Gastrocnemius medialis (tissue), 4 donors: ENCODE data around the gene MACROD2. TPM values are rescaled to one million over a fixed set of nuclear protein-coding genes. Genes with fewer than 3 reads are reported as not detected.

Source experiments
- ATAC-seq, 2 donors: fragments of 150-250 bp; one replicate each; pipeline ENCODE4 v1.9.1; 2016
- DNase-seq, 2 donors: peaks; one replicate each; pipeline ENCODE4 v3.0.0-alpha.2; 2019
- H3K27ac ChIP-seq, 4 donors: fragments of 200-600 bp; sonication (generic); 1 replicate in 1 of 4; 2 replicates in 3 of 4; pipeline ENCODE4 v1.5.1; 2016 to 2018; ENCODE audit warnings: mild to moderate bottlenecking in 2 of 4, moderate library complexity in 1 of 4
- H3K27me3 ChIP-seq, 3 donors: fragments of 200-600 bp; sonication (generic) in 2 of 3; 1 replicate in 1 of 3; 2 replicates in 2 of 3; pipeline versions ENCODE4 v1.5.1 to v1.6.0; 2016 to 2019; ENCODE audit warnings: mild to moderate bottlenecking in 1 of 3, moderate library complexity in 1 of 3
- H3K36me3 ChIP-seq, 2 donors: fragments of 200-600 bp; sonication (generic) in 1 of 2; one replicate each; pipeline ENCODE4 v1.5.1; 2017 to 2018
- H3K4me1 ChIP-seq, 2 donors: fragments of 200-600 bp; sonication (generic) in 1 of 2; one replicate each; pipeline ENCODE4 v1.5.1; 2016 to 2017; ENCODE audit warnings: mild to moderate bottlenecking in 2 of 2
- H3K4me3 ChIP-seq, 4 donors: fragments of 200-600 bp; sonication (generic) in 3 of 4; 1 replicate in 1 of 4; 2 replicates in 3 of 4; pipeline ENCODE4 v1.5.1; 2016 to 2019; ENCODE audit warnings: mild to moderate bottlenecking in 2 of 4
- H3K9me3 ChIP-seq, 3 donors: fragments of 200-600 bp; sonication (generic) in 2 of 3; 1 replicate in 1 of 3; 2 replicates in 2 of 3; pipeline ENCODE4 v1.5.1; 2016 to 2019
- POLR2A ChIP-seq, 2 donors: fragments of 450-650 bp; IDR thresholded peaks; one replicate each; pipeline ENCODE4 v1.6.1; 2017; ENCODE audit warnings: antibody characterized with exemption in 2 of 2, mild to moderate bottlenecking in 2 of 2, moderate library complexity in 2 of 2
- in situ Hi-C, 4 donors: fragments of 200-750 bp; cut with MboI; loops; one replicate each; pipeline versions ENCODE4 v1.15.0 to v1.8.0; 2017; ENCODE audit warnings: low sequenced_read_pairs in 4 of 4
- intact Hi-C: fragments of 100-400 bp; cut with DNase I; formaldehyde crosslinking; loops from one replicate; pipeline ENCODE4 v1.15.1; 2023; ENCODE audit warnings: low total_unique reads
- total RNA-seq, 4 donors: library from RNA; depleted of rRNA; stranded (reverse); fragments of >200 nt; gene quantifications; one replicate each; pipeline versions ENCODE4 v1.1.0 to v1.2.3, GENCODE V29; 2016
- TF ChIP-seq, protein P1 (sequence below), 5 experiments: fragments of 450-650 bp in 3 of 5; fragments of 200-600 bp in 2 of 5; sonication (generic) in 2 of 5; IDR thresholded peaks in 4 of 5; conservative IDR thresholded peaks in 1 of 5; 1 replicate in 4 of 5; 2 replicates in 1 of 5; pipeline ENCODE4 v1.5.1; 2016 to 2019; ENCODE audit warnings: antibody characterized with exemption in 5 of 5, mild to moderate bottlenecking in 3 of 5, moderate library complexity in 3 of 5

MACROD2 gene
- total RNA-seq, 4 donors from 2014 or later = 1.8 to 10.2 (median 3.6) TPM

DNA sequence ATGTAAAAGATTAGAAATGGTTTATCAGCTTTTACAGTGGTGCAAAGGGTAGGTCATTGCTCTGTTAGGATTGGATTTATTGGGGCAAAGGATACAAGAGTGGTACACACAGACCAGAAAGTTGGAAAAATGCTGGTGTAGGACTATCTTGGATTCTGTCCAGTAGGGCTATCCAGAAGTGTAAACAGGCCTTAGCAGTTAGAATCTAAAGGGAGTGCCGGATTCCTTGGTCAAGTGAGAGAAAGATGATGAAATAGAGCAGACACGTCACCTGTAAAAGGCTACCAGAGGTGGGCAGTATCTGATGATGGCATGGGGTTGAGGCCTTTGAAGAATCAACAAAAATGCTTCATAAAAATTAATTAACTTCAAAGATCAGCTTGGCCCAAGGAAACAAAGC is 1602.0 kb downstream of the MACROD2 start:
- TF ChIP-seq, protein P1, sequence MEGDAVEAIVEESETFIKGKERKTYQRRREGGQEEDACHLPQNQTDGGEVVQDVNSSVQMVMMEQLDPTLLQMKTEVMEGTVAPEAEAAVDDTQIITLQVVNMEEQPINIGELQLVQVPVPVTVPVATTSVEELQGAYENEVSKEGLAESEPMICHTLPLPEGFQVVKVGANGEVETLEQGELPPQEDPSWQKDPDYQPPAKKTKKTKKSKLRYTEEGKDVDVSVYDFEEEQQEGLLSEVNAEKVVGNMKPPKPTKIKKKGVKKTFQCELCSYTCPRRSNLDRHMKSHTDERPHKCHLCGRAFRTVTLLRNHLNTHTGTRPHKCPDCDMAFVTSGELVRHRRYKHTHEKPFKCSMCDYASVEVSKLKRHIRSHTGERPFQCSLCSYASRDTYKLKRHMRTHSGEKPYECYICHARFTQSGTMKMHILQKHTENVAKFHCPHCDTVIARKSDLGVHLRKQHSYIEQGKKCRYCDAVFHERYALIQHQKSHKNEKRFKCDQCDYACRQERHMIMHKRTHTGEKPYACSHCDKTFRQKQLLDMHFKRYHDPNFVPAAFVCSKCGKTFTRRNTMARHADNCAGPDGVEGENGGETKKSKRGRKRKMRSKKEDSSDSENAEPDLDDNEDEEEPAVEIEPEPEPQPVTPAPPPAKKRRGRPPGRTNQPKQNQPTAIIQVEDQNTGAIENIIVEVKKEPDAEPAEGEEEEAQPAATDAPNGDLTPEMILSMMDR (IDR thresholded peaks at IDR 0.05 in 4 of 5, conservative IDR thresholded peaks at IDR 0.05 in 1 of 5) = no peak
- no peak for TF ChIP-seq POLR2A (IDR thresholded peaks at IDR 0.05)
- no peak for ATAC-seq
- Histone ChIP-seq H3K27me3 (no peaks in the 10 kb centered on the region), H3K27ac (no peak overlapping the region), H3K9me3 (no peaks in the 10 kb centered on the region), H3K4me3 (no peak overlapping the region), H3K4me1 (no peaks in the 10 kb centered on the region), H3K36me3 (no peaks in the 10 kb centered on the region)
- in situ Hi-C loops (no loop called here), intact Hi-C loops (no loop called here)
- no peak for DNase-seq

DNA sequence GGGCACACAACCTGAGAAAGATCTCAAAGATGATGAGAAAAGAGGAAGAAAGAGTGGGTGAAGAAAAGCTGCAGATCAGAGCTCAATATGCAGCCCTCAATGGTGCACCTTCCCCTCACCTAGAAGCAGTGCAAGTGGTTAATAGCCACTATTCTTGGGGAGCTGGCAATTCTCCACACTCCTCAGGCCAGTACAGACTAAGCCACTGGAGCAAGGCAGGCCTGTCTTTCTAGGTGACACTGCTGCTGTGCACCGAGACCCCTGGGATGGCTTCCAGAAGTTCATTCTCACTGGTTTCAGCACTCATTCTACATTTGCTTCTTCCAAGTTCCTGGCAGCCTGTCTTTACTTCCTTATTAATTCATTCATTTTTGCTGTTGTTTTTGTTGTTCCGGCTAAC is 1604.6 kb downstream of the MACROD2 start:
- in situ Hi-C loops (no loop called here), intact Hi-C loops (no loop called here)
- Histone ChIP-seq H3K4me1 (no peaks in the 10 kb centered on the region), H3K27ac (no peak overlapping the region), H3K36me3 (no peaks in the 10 kb centered on the region), H3K4me3 (no peak overlapping the region), H3K9me3 (no peaks in the 10 kb centered on the region), H3K27me3 (no peaks in the 10 kb centered on the region)
- TF ChIP-seq, protein P1 (IDR thresholded peaks at IDR 0.05 in 4 of 5, conservative IDR thresholded peaks at IDR 0.05 in 1 of 5) = no peak
- no peak for TF ChIP-seq POLR2A (IDR thresholded peaks at IDR 0.05)
- no peak for DNase-seq
- ATAC-seq = no peak

DNA sequence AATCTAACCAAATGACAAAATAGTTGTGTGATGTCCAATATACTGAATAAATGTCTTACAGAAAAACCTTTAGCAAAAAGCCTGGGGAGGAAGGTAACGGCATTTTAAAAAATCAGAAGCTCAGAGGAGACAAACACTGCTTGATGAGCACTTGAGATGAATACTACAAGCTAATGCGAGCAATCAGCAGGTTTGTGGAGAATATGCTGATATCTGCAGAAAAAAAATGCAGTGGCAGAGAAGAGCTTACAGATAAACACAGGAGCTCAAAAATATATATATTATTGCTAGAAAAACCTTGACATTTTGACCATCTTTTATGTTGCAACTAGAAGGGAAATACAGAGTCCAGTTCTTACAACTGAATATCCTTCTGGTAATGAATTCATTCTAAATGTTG is 1605.2 kb downstream of the MACROD2 start:
- Histone ChIP-seq H3K9me3 (no peaks in the 10 kb centered on the region), H3K27me3 (no peaks in the 10 kb centered on the region), H3K27ac (no peak overlapping the region), H3K4me3 (no peak overlapping the region), H3K36me3 (no peaks in the 10 kb centered on the region), H3K4me1 (no peaks in the 10 kb centered on the region)
- intact Hi-C loops = no loop called here
- in situ Hi-C loops = no loop called here
- TF ChIP-seq, protein P1 (IDR thresholded peaks at IDR 0.05 in 4 of 5, conservative IDR thresholded peaks at IDR 0.05 in 1 of 5) = no peak
- TF ChIP-seq POLR2A (IDR thresholded peaks at IDR 0.05) = no peak
- ATAC-seq (no peak), DNase-seq (no peak)

DNA sequence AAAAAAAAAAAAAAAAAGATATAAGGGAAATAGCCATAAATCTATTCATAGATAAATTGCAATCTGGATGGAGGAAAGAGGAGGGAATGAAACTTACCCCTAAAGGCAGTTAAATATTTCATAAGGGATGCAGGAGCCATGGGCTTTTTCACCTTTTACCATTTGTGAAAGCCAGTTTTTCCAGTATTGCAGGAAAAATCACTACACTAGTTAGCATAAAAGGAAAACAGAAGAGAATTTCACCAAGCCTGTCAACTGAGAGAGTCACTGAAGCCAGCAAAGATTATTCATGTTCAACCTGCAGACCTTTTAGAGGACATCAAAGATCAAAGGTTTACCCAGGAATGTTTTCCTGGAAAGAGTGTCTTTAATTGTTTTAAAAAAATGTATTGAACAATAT is 1608.2 kb downstream of the MACROD2 start:
- in situ Hi-C loops = no loop called here
- intact Hi-C loops = no loop called here

More for the DNA sequence above, 1608.2 kb downstream of the MACROD2 start:
- no peak overlapping the region for H3K27ac ChIP-seq
- TF ChIP-seq POLR2A (IDR thresholded peaks at IDR 0.05) = no peak
- TF ChIP-seq, protein P1 (IDR thresholded peaks at IDR 0.05 in 4 of 5, conservative IDR thresholded peaks at IDR 0.05 in 1 of 5) = no peak
- ATAC-seq (no peak), DNase-seq (no peak)
- H3K36me3 ChIP-seq = no peaks in the 10 kb centered on the region
- H3K9me3 ChIP-seq = no peaks in the 10 kb centered on the region
- H3K4me3 ChIP-seq = no peak overlapping the region
- no peaks in the 10 kb centered on the region for H3K27me3 ChIP-seq
- H3K4me1 ChIP-seq = no peaks in the 10 kb centered on the region
